Esophagus squamous epithelium (tissue), 5 donors: ENCODE measurements around the gene PSMG4. TPM values are rescaled to one million over a fixed set of nuclear protein-coding genes. Genes with fewer than 3 reads are reported as not detected.

Source experiments
- DNase-seq: peaks from one replicate; lab custom pipeline; 2025; lab: John Stamatoyannopoulos, UW
- H3K27ac ChIP-seq, 4 donors: fragments of 200-600 bp; sonication (generic); one replicate each; pipeline ENCODE4 v1.5.1; 2016 to 2019; ENCODE audit warnings: mild to moderate bottlenecking in 1 of 4
- H3K27me3 ChIP-seq, 4 donors: fragments of 200-600 bp; sonication (generic); 1 replicate in 3 of 4; 2 replicates in 1 of 4; pipeline versions ENCODE4 v1.5.1 to v1.6.0; 2017 to 2021; ENCODE audit warnings: antibody characterized with exemption in 1 of 4
- H3K36me3 ChIP-seq, 3 donors: fragments of 200-600 bp; sonication (generic); one replicate each; pipeline ENCODE4 v1.5.1; 2016 to 2019
- H3K4me1 ChIP-seq, 3 donors: fragments of 200-600 bp; sonication (generic); one replicate each; pipeline ENCODE4 v1.5.1; 2017 to 2019
- H3K4me3 ChIP-seq, 4 donors: fragments of 200-600 bp; sonication (generic); 1 replicate in 3 of 4; 2 replicates in 1 of 4; pipeline ENCODE4 v1.5.1; 2016 to 2019; ENCODE audit warnings: mild to moderate bottlenecking in 2 of 4, moderate library complexity in 1 of 4
- H3K9me3 ChIP-seq, 3 donors: fragments of 200-600 bp; sonication (generic); one replicate each; pipeline ENCODE4 v1.5.1; 2016 to 2019
- POLR2A ChIP-seq, 4 donors: fragments of 450-650 bp; IDR thresholded peaks; one replicate each; pipeline ENCODE4 v1.6.1; 2017; ENCODE audit warnings: antibody characterized with exemption in 4 of 4, mild to moderate bottlenecking in 4 of 4, moderate library complexity in 3 of 4
- WGBS, 2 donors: methylation state at CpG; one replicate each; pipeline ENCODE4 v1.1.5; 2018; 5-methylcytosine and 5-hydroxymethylcytosine counted together
- intact Hi-C: fragments of 100-400 bp; cut with DNase I; formaldehyde crosslinking; loops from one replicate; pipeline ENCODE4 v1.15.0; 2022
- total RNA-seq, 4 donors: library from RNA; depleted of rRNA; stranded (reverse); fragments of >200 nt; gene quantifications; one replicate each; pipeline ENCODE4 v1.1.0, GENCODE V29; 2016
- TF ChIP-seq, protein P1 (sequence below), 6 experiments: fragments of 450-650 bp in 4 of 6; fragments of 200-600 bp in 2 of 6; sonication (generic) in 2 of 6; IDR thresholded peaks; one replicate each; pipeline ENCODE4 v1.5.1; 2016 to 2019; ENCODE audit warnings: antibody characterized with exemption in 6 of 6, mild to moderate bottlenecking in 4 of 6, moderate library complexity in 4 of 6
- donor health status: DM: yes; HTN: yes; CAD: no.

The PSMG4 gene
- total RNA-seq, 4 donors from 2014 or later, result 9.4 to 36.0 (median 14.9) TPM

- Histone ChIP-seq H3K4me3 (no peak overlapping the region), H3K9me3 (no peaks in the 10 kb centered on the region), H3K36me3 (peaks cover 0 to 89% (median under 1%) of the 10 kb centered on the region in 3 donors), H3K27me3 (no peaks in the 10 kb centered on the region), H3K27ac (peak overlapping the region in 1 of 4 donors; percentile 3), H3K4me1 (peaks cover 4 to 19% (median 7%) of the 10 kb centered on the region in 3 donors)
- no peak for DNase-seq
- TF ChIP-seq, protein P1, sequence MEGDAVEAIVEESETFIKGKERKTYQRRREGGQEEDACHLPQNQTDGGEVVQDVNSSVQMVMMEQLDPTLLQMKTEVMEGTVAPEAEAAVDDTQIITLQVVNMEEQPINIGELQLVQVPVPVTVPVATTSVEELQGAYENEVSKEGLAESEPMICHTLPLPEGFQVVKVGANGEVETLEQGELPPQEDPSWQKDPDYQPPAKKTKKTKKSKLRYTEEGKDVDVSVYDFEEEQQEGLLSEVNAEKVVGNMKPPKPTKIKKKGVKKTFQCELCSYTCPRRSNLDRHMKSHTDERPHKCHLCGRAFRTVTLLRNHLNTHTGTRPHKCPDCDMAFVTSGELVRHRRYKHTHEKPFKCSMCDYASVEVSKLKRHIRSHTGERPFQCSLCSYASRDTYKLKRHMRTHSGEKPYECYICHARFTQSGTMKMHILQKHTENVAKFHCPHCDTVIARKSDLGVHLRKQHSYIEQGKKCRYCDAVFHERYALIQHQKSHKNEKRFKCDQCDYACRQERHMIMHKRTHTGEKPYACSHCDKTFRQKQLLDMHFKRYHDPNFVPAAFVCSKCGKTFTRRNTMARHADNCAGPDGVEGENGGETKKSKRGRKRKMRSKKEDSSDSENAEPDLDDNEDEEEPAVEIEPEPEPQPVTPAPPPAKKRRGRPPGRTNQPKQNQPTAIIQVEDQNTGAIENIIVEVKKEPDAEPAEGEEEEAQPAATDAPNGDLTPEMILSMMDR (IDR thresholded peaks at IDR 0.05), result no peak
- TF ChIP-seq POLR2A (IDR thresholded peaks at IDR 0.05), result no peak
- intact Hi-C loops, result loop anchor here (10.0 kb wide), 1 partner anchor 156 kb away; no protein-coding TSS in a partner anchor
- WGBS, 2 donors, result 80 to 90% methylated on average over 2 to 11 of the region's 21 CpGs
These were observed 30.2 kb downstream of the PSMG4 start for GRCh38 chr6:3288711-3289663.

DNA sequence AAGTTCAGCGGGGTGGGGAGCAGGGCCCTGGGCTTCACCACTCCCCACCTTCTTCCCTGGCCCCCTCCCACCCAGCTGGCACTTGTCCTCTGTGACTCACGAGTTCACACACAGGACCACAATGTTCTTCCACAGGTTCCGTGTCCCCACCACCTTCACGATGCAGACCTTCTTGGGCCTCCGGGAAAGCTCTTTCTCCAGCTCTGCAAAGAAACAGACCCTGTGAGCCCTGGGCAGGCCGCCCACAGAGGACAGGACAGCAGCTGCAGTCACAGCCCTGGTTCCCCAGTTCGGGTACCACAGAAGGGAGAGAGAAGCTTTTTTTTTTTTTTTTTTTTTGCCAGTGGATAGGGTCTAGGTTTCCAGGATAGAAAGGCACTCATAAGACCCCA is 30.9 kb downstream of the PSMG4 start:
- TF ChIP-seq POLR2A (IDR thresholded peaks at IDR 0.05), result no peak
- TF ChIP-seq, protein P1 (IDR thresholded peaks at IDR 0.05), result no peak
- no peak for DNase-seq
- 78 to 89% methylated on average over 5 to 7 of the region's 7 CpGs for WGBS, 2 donors
- no peak overlapping the region for H3K27ac ChIP-seq
- peaks cover 0 to 89% (median 0%) of the 10 kb centered on the region in 3 donors for H3K36me3 ChIP-seq
- H3K4me3 ChIP-seq, result no peak overlapping the region
- intact Hi-C loops, result loop anchor here (10.0 kb wide), 1 partner anchor 155 kb away; no protein-coding TSS in a partner anchor
- no peaks in the 10 kb centered on the region for H3K27me3 ChIP-seq
- H3K4me1 ChIP-seq, result peaks cover 4 to 19% (median 7%) of the 10 kb centered on the region in 3 donors
- H3K9me3 ChIP-seq, result no peaks in the 10 kb centered on the region

DNA sequence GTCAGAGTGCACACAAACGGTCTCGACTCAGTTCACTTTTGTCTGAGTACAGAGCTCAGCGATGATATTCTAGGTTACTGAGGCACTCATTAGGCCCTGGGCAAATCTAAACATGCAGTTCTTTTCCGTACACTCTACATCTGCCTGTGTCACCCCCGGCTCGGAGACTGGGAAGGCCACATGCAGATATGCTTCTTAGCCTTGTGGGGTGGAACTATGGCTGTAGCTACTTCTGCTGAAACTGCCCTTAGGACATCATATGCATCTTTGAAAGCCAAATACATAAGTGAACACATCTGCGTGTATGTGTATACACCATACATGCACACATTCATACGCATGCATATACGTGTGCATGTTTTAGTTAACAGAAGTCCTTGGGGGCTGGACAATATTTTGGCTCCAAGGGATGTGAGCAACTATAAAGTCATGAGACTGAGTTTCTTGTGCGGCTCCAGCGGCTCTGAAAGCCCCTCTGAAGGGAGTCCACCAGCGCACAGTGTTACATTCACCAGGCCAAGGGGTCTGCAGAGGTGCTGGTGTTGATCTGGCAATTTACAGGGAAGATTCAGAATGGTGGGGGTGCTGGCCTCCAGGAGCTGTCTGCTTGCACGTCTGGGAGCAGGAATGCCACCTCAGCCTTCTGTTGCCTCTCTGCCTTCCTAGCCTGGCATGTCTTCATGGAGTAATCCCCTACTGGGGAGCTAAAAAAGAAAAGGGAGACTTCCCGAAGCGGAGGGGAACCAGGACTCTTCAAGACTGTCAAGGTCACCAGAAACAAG is 31.6 kb downstream of the PSMG4 start:
- no peak for TF ChIP-seq POLR2A (IDR thresholded peaks at IDR 0.05)
- TF ChIP-seq, protein P1 (IDR thresholded peaks at IDR 0.05), result no peak
- intact Hi-C loops, result no loop called here
- Histone ChIP-seq H3K4me3 (no peak overlapping the region), H3K27ac (no peak overlapping the region), H3K27me3 (no peaks in the 10 kb centered on the region), H3K4me1 (peaks cover 4 to 19% (median 7%) of the 10 kb centered on the region in 3 donors), H3K9me3 (no peaks in the 10 kb centered on the region), H3K36me3 (peaks cover 0 to 89% (median 0%) of the 10 kb centered on the region in 3 donors)
- no peak for DNase-seq
- 86 to 95% methylated on average over 14 to 15 of the region's 15 CpGs for WGBS, 2 donors

DNA sequence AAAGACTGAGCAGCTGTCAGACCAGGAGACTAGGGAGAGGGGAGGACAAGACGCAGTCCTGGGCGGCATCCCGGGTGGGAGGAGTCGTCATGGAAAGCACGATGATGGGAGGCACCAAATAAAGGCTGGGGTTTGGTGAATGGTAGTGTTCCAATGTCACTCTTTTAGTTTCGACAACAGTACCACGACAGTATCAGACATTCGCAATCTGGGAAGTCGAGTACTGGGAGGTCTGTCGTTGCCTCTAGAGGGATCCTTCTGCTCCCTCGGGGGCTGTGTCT is 32.1 kb downstream of the PSMG4 start:
- TF ChIP-seq, protein P1 (IDR thresholded peaks at IDR 0.05), result no peak
- TF ChIP-seq POLR2A (IDR thresholded peaks at IDR 0.05), result no peak
- Histone ChIP-seq H3K4me1 (peaks cover 4 to 19% (median 7%) of the 10 kb centered on the region in 3 donors), H3K9me3 (no peaks in the 10 kb centered on the region), H3K27ac (no peak overlapping the region), H3K27me3 (no peaks in the 10 kb centered on the region), H3K4me3 (no peak overlapping the region), H3K36me3 (peaks cover 0 to 89% (median 0%) of the 10 kb centered on the region in 3 donors)
- WGBS, 2 donors, result 82 to 89% methylated on average over 11 of the region's 11 CpGs
- intact Hi-C loops, result no loop called here
- no peak for DNase-seq
